Globus pallidus (tissue), 1 donor: ENCODE results near the gene TLE3.
"Not testable (repeated sequence)": the region's sequence is repeated elsewhere in the genome, so short reads cannot be mapped to it uniquely, and the experiment has no call there.

ENCODE experiments used
- DNase-seq: peaks from one replicate; pipeline ENCODE4 v3.0.0-alpha.2; 2015; ENCODE audit warnings: low spot score

TLE3 gene

GRCh38 chr15:70126362-70126761 is 28.6 kb upstream of the TLE3 start:
- DNase-seq: no peak

GRCh38 chr15:70125605-70126004 is 27.9 kb upstream of the TLE3 start:
- no peak for DNase-seq

- DNase-seq: no peak
Observed at GRCh38 chr15:70121624-70122302, 24.0 kb upstream of the TLE3 start.

GRCh38 chr15:70120958-70121623 is 23.4 kb upstream of the TLE3 start:
- DNase-seq: no peak

GRCh38 chr15:70119911-70120508 is 22.3 kb upstream of the TLE3 start:
- no peak for DNase-seq

GRCh38 chr15:70118599-70118998 is 20.9 kb upstream of the TLE3 start:
- no peak for DNase-seq

- DNase-seq: no peak
Observed at GRCh38 chr15:70116317-70116716, 18.6 kb upstream of the TLE3 start.

GRCh38 chr15:70114221-70114620 is 16.5 kb upstream of the TLE3 start:
- DNase-seq: no peak

GRCh38 chr15:70113304-70113700 is 15.6 kb upstream of the TLE3 start:
- no peak for DNase-seq

GRCh38 chr15:70112572-70113303 is 15.0 kb upstream of the TLE3 start:
- DNase-seq: not testable (repeated sequence)

- no peak for DNase-seq
Observed at GRCh38 chr15:70112074-70112395, 14.3 kb upstream of the TLE3 start.

- DNase-seq: peak; percentile 87
Observed at GRCh38 chr15:70111203-70112073, 13.7 kb upstream of the TLE3 start.

- DNase-seq: no peak
Observed at GRCh38 chr15:70109978-70110377, 12.3 kb upstream of the TLE3 start.

GRCh38 chr15:70109531-70109930 is 11.8 kb upstream of the TLE3 start:
- no peak for DNase-seq

- DNase-seq: no peak
Observed at GRCh38 chr15:70103880-70104626, 6.3 kb upstream of the TLE3 start.

GRCh38 chr15:70102827-70103226 is 5.1 kb upstream of the TLE3 start:
- no peak for DNase-seq

GRCh38 chr15:70101459-70102113 is 3.9 kb upstream of the TLE3 start:
- DNase-seq: no peak

- no peak for DNase-seq
Observed at GRCh38 chr15:70100474-70101341, 3.0 kb upstream of the TLE3 start.

- no peak for DNase-seq
Observed at GRCh38 chr15:70099967-70100473, 2.3 kb upstream of the TLE3 start.
